ENCODE measurements around the gene SH3PXD2A.

SH3PXD2A gene

GRCh38 chr10:103659674-103660363, 195.6 kb downstream of the SH3PXD2A start:
- ChIA-PET POLR2A (interaction anchor here (1.2 kb wide), 1 partner anchor 26 kb away, joined by 4 read pairs; no protein-coding TSS in a partner anchor), CTCF (interaction anchor here (0.6 to 6.8 kb wide), 12 partner anchors 10 to 243 kb away, joined by 3 to 40 read pairs (median 4); no protein-coding TSS in a partner anchor)
- peaks cover 0 to 4% (median 0%) of the 10 kb centered on the region in 5 experiments for H3K9me3 ChIP-seq (ENCODE audit: control extremely low read depth in 1 of 5, control insufficient read depth in 4 of 5, insufficient read depth in 2 of 5, low read depth in 1 of 5, low read length in 4 of 5)
- 37% methylated on average over 9 of the region's 11 CpGs for WGBS (ENCODE audit: insufficient coverage)
- peaks cover under 1 to 8% (median 3%) of the 10 kb centered on the region in 4 experiments for H3K36me3 ChIP-seq (ENCODE audit: control insufficient read depth in 4 of 4, insufficient read depth in 4 of 4, low read length in 3 of 4)
- H3K27ac ChIP-seq (ENCODE audit: insufficient read depth in 1 of 2, low read depth in 1 of 2, low read length in 2 of 2, poor library complexity in 1 of 2, severe bottlenecking in 2 of 2) = peak overlapping the region; percentile 46 to 81
- no peaks in the 10 kb centered on the region for H3K27me3 ChIP-seq (replicated peaks in 2 of 5; ENCODE audit: control insufficient read depth in 4 of 5, insufficient read depth in 5 of 5, low read length in 4 of 5)
- peaks cover 0 to 28% (median 23%) of the 10 kb centered on the region in 4 experiments for H3K4me1 ChIP-seq (ENCODE audit: control extremely low read depth in 1 of 4, control insufficient read depth in 4 of 4, insufficient read depth in 4 of 4, low read length in 3 of 4)
- peak; percentile 75 to 86 (median 83) for DNase-seq
- peak overlapping the region; percentile 57 to 95 (median 77) for H3K4me3 ChIP-seq (ENCODE audit: control insufficient read depth in 1 of 7, extremely low read depth in 1 of 7, insufficient read depth in 4 of 7, low read depth in 2 of 7, low read length in 6 of 7)

- Histone ChIP-seq H3K9me3 (ENCODE audit: control extremely low read depth in 1 of 5, control insufficient read depth in 4 of 5, insufficient read depth in 2 of 5, low read depth in 1 of 5, low read length in 4 of 5) (peaks cover 0 to 4% (median 0%) of the 10 kb centered on the region in 5 experiments), H3K4me3 (ENCODE audit: control insufficient read depth in 1 of 7, extremely low read depth in 1 of 7, insufficient read depth in 4 of 7, low read depth in 2 of 7, low read length in 6 of 7) (no peak overlapping the region), H3K27ac (ENCODE audit: insufficient read depth in 1 of 2, low read depth in 1 of 2, low read length in 2 of 2, poor library complexity in 1 of 2, severe bottlenecking in 2 of 2) (no peak overlapping the region), H3K36me3 (ENCODE audit: control insufficient read depth in 4 of 4, insufficient read depth in 4 of 4, low read length in 3 of 4) (peaks cover 0 to 8% (median 1%) of the 10 kb centered on the region in 4 experiments), H3K4me1 (ENCODE audit: control extremely low read depth in 1 of 4, control insufficient read depth in 4 of 4, insufficient read depth in 4 of 4, low read length in 3 of 4) (peaks cover 0 to 28% (median 23%) of the 10 kb centered on the region in 4 experiments), H3K27me3 (replicated peaks in 2 of 5; ENCODE audit: control insufficient read depth in 4 of 5, insufficient read depth in 5 of 5, low read length in 4 of 5) (no peaks in the 10 kb centered on the region)
- WGBS (ENCODE audit: insufficient coverage) = 97% methylated on average over 4 of the region's 4 CpGs
- CTCF ChIA-PET = interaction anchor here (0.9 to 6.8 kb wide), 9 partner anchors 9 to 29 kb away, joined by 3 to 40 read pairs (median 4); no protein-coding TSS in a partner anchor
- DNase-seq = no peak
- POLR2A ChIA-PET = interaction anchor here (0.5 kb wide), 1 partner anchor 92 kb away, joined by 4 read pairs; no protein-coding TSS in a partner anchor
Measured at GRCh38 chr10:103658049-103658577, 197.3 kb downstream of the SH3PXD2A start.

- 100% methylated on average over 2 of the region's 4 CpGs for WGBS (ENCODE audit: insufficient coverage)
- POLR2A ChIA-PET = interaction anchor here (0.8 kb wide), 1 partner anchor 13 kb away, joined by 3 read pairs; no protein-coding TSS in a partner anchor
- H3K27ac ChIP-seq (ENCODE audit: insufficient read depth in 1 of 2, low read depth in 1 of 2, low read length in 2 of 2, poor library complexity in 1 of 2, severe bottlenecking in 2 of 2) = no peak overlapping the region
- no peak overlapping the region for H3K4me3 ChIP-seq (ENCODE audit: control insufficient read depth in 1 of 7, extremely low read depth in 1 of 7, insufficient read depth in 4 of 7, low read depth in 2 of 7, low read length in 6 of 7)
- no peak for DNase-seq
- peaks cover 0 to 4% (median 0%) of the 10 kb centered on the region in 5 experiments for H3K9me3 ChIP-seq (ENCODE audit: control extremely low read depth in 1 of 5, control insufficient read depth in 4 of 5, insufficient read depth in 2 of 5, low read depth in 1 of 5, low read length in 4 of 5)
- CTCF ChIA-PET = interaction anchor here (0.8 to 6.8 kb wide), 6 partner anchors 8 to 56 kb away, joined by 3 to 40 read pairs (median 3); no protein-coding TSS in a partner anchor
- peaks cover 0 to 28% (median 23%) of the 10 kb centered on the region in 4 experiments for H3K4me1 ChIP-seq (ENCODE audit: control extremely low read depth in 1 of 4, control insufficient read depth in 4 of 4, insufficient read depth in 4 of 4, low read length in 3 of 4)
- peaks cover 0 to 8% (median 1%) of the 10 kb centered on the region in 4 experiments for H3K36me3 ChIP-seq (ENCODE audit: control insufficient read depth in 4 of 4, insufficient read depth in 4 of 4, low read length in 3 of 4)
- H3K27me3 ChIP-seq (replicated peaks in 2 of 5; ENCODE audit: control insufficient read depth in 4 of 5, insufficient read depth in 5 of 5, low read length in 4 of 5) = no peaks in the 10 kb centered on the region
Measured at GRCh38 chr10:103657061-103657591, 198.2 kb downstream of the SH3PXD2A start.

GRCh38 chr10:103654925-103655324, 200.5 kb downstream of the SH3PXD2A start:
- H3K4me3 ChIP-seq (ENCODE audit: control insufficient read depth in 1 of 7, extremely low read depth in 1 of 7, insufficient read depth in 4 of 7, low read depth in 2 of 7, low read length in 6 of 7) = no peak overlapping the region
- H3K9me3 ChIP-seq (ENCODE audit: control extremely low read depth in 1 of 5, control insufficient read depth in 4 of 5, insufficient read depth in 2 of 5, low read depth in 1 of 5, low read length in 4 of 5) = peaks cover 0 to 4% (median 0%) of the 10 kb centered on the region in 5 experiments
- WGBS (ENCODE audit: insufficient coverage) = 94% methylated on average over 3 of the region's 4 CpGs
- CTCF ChIA-PET = interaction anchor here (0.7 to 1.0 kb wide), 2 partner anchors 9 to 31 kb away, joined by 3 read pairs; no protein-coding TSS in a partner anchor
- DNase-seq = no peak
- no peak overlapping the region for H3K27ac ChIP-seq (ENCODE audit: insufficient read depth in 1 of 2, low read depth in 1 of 2, low read length in 2 of 2, poor library complexity in 1 of 2, severe bottlenecking in 2 of 2)
- peaks cover 0 to 8% (median 2%) of the 10 kb centered on the region in 4 experiments for H3K36me3 ChIP-seq (ENCODE audit: control insufficient read depth in 4 of 4, insufficient read depth in 4 of 4, low read length in 3 of 4)
- POLR2A ChIA-PET = no interaction called here
- peaks cover 0 to 7% (median 6%) of the 10 kb centered on the region in 4 experiments for H3K4me1 ChIP-seq (ENCODE audit: control extremely low read depth in 1 of 4, control insufficient read depth in 4 of 4, insufficient read depth in 4 of 4, low read length in 3 of 4)
- no peaks in the 10 kb centered on the region for H3K27me3 ChIP-seq (replicated peaks in 2 of 5; ENCODE audit: control insufficient read depth in 4 of 5, insufficient read depth in 5 of 5, low read length in 4 of 5)

- Histone ChIP-seq H3K27me3 (replicated peaks in 2 of 5; ENCODE audit: control insufficient read depth in 4 of 5, insufficient read depth in 5 of 5, low read length in 4 of 5) (no peaks in the 10 kb centered on the region), H3K4me1 (ENCODE audit: control extremely low read depth in 1 of 4, control insufficient read depth in 4 of 4, insufficient read depth in 4 of 4, low read length in 3 of 4) (no peaks in the 10 kb centered on the region), H3K36me3 (ENCODE audit: control insufficient read depth in 4 of 4, insufficient read depth in 4 of 4, low read length in 3 of 4) (peaks cover 0 to 8% (median 2%) of the 10 kb centered on the region in 4 experiments), H3K9me3 (ENCODE audit: control extremely low read depth in 1 of 5, control insufficient read depth in 4 of 5, insufficient read depth in 2 of 5, low read depth in 1 of 5, low read length in 4 of 5) (peaks cover 0 to 4% (median 0%) of the 10 kb centered on the region in 5 experiments), H3K27ac (ENCODE audit: insufficient read depth in 1 of 2, low read depth in 1 of 2, low read length in 2 of 2, poor library complexity in 1 of 2, severe bottlenecking in 2 of 2) (no peak overlapping the region), H3K4me3 (ENCODE audit: control insufficient read depth in 1 of 7, extremely low read depth in 1 of 7, insufficient read depth in 4 of 7, low read depth in 2 of 7, low read length in 6 of 7) (no peak overlapping the region)
- WGBS (ENCODE audit: insufficient coverage) = 85% methylated on average over 8 of the region's 8 CpGs
- no peak for DNase-seq
- CTCF ChIA-PET = interaction anchor here (1.1 to 3.0 kb wide), 2 partner anchors 9 to 33 kb away, joined by 3 to 7 read pairs; no protein-coding TSS in a partner anchor
- POLR2A ChIA-PET = no interaction called here
Measured at GRCh38 chr10:103653581-103654037, 201.8 kb downstream of the SH3PXD2A start.

- ChIA-PET CTCF (interaction anchor here (3.0 kb wide), 1 partner anchor 33 kb away, joined by 7 read pairs; no protein-coding TSS in a partner anchor), POLR2A (no interaction called here)
- Histone ChIP-seq H3K9me3 (ENCODE audit: control extremely low read depth in 1 of 5, control insufficient read depth in 4 of 5, insufficient read depth in 2 of 5, low read depth in 1 of 5, low read length in 4 of 5) (peaks cover 0 to 4% (median 0%) of the 10 kb centered on the region in 5 experiments), H3K4me1 (ENCODE audit: control extremely low read depth in 1 of 4, control insufficient read depth in 4 of 4, insufficient read depth in 4 of 4, low read length in 3 of 4) (no peaks in the 10 kb centered on the region), H3K36me3 (ENCODE audit: control insufficient read depth in 4 of 4, insufficient read depth in 4 of 4, low read length in 3 of 4) (peaks cover 0 to 2% (median 1%) of the 10 kb centered on the region in 4 experiments), H3K27ac (ENCODE audit: insufficient read depth in 1 of 2, low read depth in 1 of 2, low read length in 2 of 2, poor library complexity in 1 of 2, severe bottlenecking in 2 of 2) (no peak overlapping the region), H3K4me3 (ENCODE audit: control insufficient read depth in 1 of 7, extremely low read depth in 1 of 7, insufficient read depth in 4 of 7, low read depth in 2 of 7, low read length in 6 of 7) (no peak overlapping the region), H3K27me3 (replicated peaks in 2 of 5; ENCODE audit: control insufficient read depth in 4 of 5, insufficient read depth in 5 of 5, low read length in 4 of 5) (no peaks in the 10 kb centered on the region)
- no peak for DNase-seq
- WGBS (ENCODE audit: insufficient coverage) = 96% methylated on average over 14 of the region's 15 CpGs
Measured at GRCh38 chr10:103652599-103653281, 202.6 kb downstream of the SH3PXD2A start.

Measured in common myeloid progenitor, CD34-positive (primary cell).